Body of pancreas (tissue), 4 donors: ENCODE data around the gene TACC2.

ENCODE experiments used
- POLR2A ChIP-seq, 3 donors: fragments of 450-650 bp; IDR thresholded peaks; one replicate each; pipeline ENCODE4 v1.6.1; 2016; ENCODE audit warnings: antibody characterized with exemption in 3 of 3, mild to moderate bottlenecking in 2 of 3
- TF ChIP-seq, protein P1 (sequence below), 7 experiments: fragments of 450-650 bp in 4 of 7; fragments of 200-600 bp in 3 of 7; sonication (generic) in 3 of 7; IDR thresholded peaks; one replicate each; pipeline ENCODE4 v1.5.1; 2016 to 2019; ENCODE audit warnings: antibody characterized with exemption in 7 of 7

- TF ChIP-seq POLR2A (IDR thresholded peaks at IDR 0.05) = no peak
- TF ChIP-seq, protein P1, sequence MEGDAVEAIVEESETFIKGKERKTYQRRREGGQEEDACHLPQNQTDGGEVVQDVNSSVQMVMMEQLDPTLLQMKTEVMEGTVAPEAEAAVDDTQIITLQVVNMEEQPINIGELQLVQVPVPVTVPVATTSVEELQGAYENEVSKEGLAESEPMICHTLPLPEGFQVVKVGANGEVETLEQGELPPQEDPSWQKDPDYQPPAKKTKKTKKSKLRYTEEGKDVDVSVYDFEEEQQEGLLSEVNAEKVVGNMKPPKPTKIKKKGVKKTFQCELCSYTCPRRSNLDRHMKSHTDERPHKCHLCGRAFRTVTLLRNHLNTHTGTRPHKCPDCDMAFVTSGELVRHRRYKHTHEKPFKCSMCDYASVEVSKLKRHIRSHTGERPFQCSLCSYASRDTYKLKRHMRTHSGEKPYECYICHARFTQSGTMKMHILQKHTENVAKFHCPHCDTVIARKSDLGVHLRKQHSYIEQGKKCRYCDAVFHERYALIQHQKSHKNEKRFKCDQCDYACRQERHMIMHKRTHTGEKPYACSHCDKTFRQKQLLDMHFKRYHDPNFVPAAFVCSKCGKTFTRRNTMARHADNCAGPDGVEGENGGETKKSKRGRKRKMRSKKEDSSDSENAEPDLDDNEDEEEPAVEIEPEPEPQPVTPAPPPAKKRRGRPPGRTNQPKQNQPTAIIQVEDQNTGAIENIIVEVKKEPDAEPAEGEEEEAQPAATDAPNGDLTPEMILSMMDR (IDR thresholded peaks at IDR 0.05) = no peak
Measured at GRCh38 chr10:122121059-122121458, 132.1 kb downstream of the TACC2 start.
